DMS 273 (cell line): ENCODE results near the gene DCDC2.
A peak's percentile ranks its signal among the peaks of the same experiment; 100 is the strongest.
"Not testable (repeated sequence)": the region's sequence is repeated elsewhere in the genome, so short reads cannot be mapped to it uniquely, and the experiment has no call there.

Source experiments
- DNase-seq: peaks from one replicate; lab custom pipeline; 2025; ENCODE audit not compliant: unreplicated experiment; lab: John Stamatoyannopoulos, UW

DCDC2 gene

GRCh38 chr6:24329022-24329421, 28.8 kb downstream of the DCDC2 start:
- no peak for DNase-seq

GRCh38 chr6:24327756-24328155, 30.1 kb downstream of the DCDC2 start:
- DNase-seq, result peak; percentile 8

GRCh38 chr6:24325978-24326377, 31.9 kb downstream of the DCDC2 start:
- no peak for DNase-seq

- DNase-seq, result no peak
Observed at GRCh38 chr6:24324617-24325016, 33.2 kb downstream of the DCDC2 start.

GRCh38 chr6:24323632-24324337, 34.1 kb downstream of the DCDC2 start:
- no peak for DNase-seq

GRCh38 chr6:24322924-24323323, 34.9 kb downstream of the DCDC2 start:
- DNase-seq, result no peak

GRCh38 chr6:24322446-24322845, 35.4 kb downstream of the DCDC2 start:
- DNase-seq, result not testable (repeated sequence)

GRCh38 chr6:24321538-24322162, 36.2 kb downstream of the DCDC2 start:
- DNase-seq, result no peak

GRCh38 chr6:24313251-24314141, 44.4 kb downstream of the DCDC2 start:
- no peak for DNase-seq

GRCh38 chr6:24311775-24312174, 46.1 kb downstream of the DCDC2 start:
- not testable (repeated sequence) for DNase-seq

GRCh38 chr6:24307881-24308280, 50.0 kb downstream of the DCDC2 start:
- no peak for DNase-seq

GRCh38 chr6:24306936-24307335, 50.9 kb downstream of the DCDC2 start:
- DNase-seq, result no peak

GRCh38 chr6:24306038-24306437, 51.8 kb downstream of the DCDC2 start:
- no peak for DNase-seq

- DNase-seq, result no peak
Observed at GRCh38 chr6:24296944-24297343, 60.9 kb downstream of the DCDC2 start.

GRCh38 chr6:24293852-24294251, 64.0 kb downstream of the DCDC2 start:
- not testable (repeated sequence) for DNase-seq

GRCh38 chr6:24287239-24287638, 70.6 kb downstream of the DCDC2 start:
- no peak for DNase-seq

GRCh38 chr6:24284006-24284405, 73.9 kb downstream of the DCDC2 start:
- no peak for DNase-seq

- DNase-seq, result peak; percentile 90
Observed at GRCh38 chr6:24283043-24283985, 74.5 kb downstream of the DCDC2 start.

GRCh38 chr6:24274441-24275083, 83.3 kb downstream of the DCDC2 start:
- DNase-seq, result peak; percentile 45
